ENCODE results near the gene FCAMR.

Gene FCAMR

DNA sequence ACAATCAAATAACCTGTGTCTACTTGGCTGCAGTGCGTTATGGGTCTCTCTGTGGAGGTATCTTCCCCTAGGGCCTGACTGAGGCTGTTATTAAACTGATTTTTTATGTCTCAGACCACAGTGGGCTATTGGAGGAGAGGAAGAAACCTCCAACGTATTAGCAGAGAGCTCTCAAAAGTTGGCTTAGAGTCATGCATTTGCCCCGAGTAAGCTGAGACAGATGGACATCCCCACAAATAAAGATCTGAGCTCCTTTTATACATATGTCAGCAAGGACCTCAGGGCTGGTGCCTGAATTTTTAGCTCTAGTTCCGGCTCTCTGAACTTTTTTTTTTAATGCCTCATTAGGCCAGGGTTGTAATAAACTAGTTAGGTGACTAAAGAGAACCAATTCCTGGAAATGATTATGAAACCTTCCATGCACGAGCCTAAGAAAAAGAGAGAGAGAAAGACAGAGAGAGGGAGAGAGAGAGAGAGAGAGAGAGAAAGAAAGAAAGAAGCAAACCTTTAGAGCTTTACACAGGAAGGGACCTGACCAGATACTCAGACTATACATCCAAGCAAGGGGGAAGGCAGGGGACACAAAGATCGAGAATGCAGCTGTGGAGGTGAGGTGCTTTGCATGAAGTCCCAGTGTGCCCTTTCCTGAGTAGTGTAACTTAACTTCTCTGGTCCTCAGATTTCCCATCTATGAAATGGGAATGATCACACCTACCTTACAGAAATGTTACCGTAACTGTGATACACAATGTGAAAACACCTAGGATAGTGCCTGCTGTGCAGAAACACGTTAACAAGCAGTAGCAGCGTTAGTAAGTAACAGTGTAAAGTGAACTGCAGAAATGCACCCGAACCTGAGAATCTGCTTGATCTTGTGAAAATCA, 15.6 kb downstream of the FCAMR start:
- DNase-seq: no peak

DNA sequence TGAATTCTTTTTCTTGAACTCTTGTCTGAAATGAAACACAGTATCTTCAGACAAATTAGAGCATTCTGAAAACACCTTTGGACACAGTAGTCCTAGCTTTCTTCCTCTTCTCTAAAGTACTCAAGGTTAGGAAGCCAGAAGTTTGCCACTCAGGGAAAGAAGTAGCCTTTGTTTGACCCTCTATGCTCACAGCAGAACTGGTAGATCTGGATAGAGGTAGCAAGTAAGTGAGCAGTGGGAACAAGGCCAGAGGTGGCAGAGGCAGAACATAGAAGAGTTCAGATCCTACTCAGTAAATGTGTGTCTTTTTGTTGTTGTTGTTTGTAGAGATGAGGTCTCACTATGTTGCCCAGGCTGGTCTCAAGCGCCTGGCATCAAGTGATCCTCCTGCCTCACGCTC, 16.6 kb downstream of the FCAMR start:
- no peak for DNase-seq

DNA sequence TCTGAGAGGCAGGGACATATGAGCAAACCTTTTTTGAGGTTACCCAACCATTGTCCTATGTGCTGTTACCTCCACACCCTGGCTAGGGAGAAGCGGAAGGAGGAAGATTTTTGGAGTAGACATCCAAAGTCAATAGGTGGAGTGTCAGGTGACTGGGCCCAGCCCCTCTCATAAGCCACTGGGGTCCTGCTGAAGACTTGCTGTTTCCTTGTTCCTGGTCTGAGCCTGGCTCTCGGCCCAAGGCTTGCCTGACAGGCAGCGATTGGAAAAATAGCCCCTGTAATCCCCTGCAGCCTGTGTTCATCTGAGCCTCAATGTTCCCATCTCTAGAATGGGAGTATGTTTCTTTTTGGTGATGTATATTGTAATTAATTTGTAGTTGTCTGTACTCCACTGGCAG, 17.1 kb downstream of the FCAMR start:
- no peak for DNase-seq

DNA sequence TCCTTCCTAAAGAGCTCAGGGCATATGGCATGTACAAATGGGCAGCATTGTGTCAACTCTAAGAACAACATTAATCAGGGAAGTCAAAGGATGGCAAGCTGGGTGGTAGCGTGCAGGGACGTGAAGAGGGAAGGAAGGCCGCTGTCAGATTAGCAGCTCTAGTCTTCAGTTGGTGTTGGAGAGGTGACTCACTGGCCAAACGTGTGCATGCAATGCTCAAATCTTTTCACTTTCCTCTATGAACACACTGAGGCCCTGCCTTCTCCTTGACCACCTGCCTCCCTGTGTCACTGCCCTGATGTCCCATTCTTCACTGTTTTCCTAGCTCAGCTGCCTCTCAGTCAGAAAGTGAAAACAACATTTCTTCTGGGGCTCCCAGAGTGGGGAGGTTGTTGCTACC, 18.1 kb downstream of the FCAMR start:
- no peak for DNase-seq

DNA sequence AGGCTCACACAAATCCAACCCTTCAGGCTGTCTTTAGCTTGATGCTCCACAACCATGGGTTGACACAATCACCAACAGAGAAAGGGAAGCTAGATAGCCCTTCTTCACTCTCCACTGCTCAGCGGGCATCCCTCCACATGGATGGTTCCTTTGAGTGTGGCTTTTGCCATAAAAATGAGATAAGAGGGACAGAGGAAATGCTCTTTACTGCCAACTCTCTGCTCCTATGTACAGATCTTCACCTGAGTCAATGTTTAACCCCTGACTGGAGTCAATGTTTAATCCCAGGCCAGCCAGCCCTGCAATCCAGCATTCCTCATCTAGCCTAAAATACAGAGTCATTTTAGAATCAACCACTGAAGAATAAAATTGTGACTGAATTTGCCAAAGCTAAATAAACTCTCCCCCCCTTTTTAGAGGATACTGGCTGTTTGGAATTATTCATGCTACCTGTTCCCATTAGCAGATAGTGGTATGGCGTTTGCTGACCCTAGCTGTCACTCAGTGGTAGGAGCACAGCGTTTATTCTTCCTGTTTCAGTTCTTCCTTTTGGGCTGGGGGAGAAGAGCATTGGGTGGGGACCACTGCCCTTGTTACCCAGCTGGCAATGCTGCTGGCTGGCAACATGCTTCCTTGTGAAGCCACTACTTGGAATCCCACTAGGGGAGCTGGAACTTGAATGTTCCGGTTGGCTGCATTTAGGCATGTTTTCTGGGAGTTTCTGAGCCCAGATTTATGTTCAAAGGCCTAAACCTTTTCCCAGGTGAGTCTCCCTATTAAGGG, 18.8 kb downstream of the FCAMR start:
- no peak for DNase-seq

DNA sequence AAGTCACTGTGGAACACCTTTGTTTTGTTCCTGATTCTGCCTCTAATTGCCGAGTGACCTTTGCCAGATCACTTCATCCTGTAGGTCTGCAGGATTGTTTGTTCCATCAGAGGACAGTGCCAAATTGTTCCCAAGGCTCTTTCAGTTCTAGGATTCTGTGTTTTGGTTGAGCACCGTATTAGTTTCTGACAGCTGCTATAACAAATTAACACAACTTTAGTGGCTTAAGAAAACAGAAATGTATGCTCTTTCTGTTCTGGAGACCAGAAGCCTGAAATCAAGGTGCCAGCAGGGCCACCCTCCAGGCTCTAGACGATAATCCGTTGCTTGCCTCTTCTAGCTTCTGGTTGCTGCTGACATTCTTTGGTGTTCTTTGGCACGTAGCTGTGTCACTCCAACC, 20.6 kb downstream of the FCAMR start:
- DNase-seq: no peak

DNA sequence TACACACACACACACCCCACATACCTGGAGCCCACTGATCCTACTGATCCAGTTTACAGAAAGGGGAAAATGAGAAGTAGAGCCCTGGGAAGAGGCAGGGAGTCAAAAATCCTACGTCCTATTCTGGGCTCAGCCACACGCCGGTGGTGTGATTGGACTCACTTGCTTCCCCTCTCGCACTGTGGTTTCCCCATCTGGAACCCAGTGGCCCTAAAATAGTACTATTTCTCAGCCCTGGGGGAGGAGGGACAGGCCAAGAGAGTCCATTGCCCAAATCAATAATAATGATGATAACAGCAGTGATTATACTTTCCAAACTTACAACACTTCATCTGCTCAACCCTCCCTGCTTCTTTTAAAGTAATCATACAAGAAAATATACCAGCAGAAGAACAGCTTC, 21.1 kb downstream of the FCAMR start:
- DNase-seq: no peak

DNA sequence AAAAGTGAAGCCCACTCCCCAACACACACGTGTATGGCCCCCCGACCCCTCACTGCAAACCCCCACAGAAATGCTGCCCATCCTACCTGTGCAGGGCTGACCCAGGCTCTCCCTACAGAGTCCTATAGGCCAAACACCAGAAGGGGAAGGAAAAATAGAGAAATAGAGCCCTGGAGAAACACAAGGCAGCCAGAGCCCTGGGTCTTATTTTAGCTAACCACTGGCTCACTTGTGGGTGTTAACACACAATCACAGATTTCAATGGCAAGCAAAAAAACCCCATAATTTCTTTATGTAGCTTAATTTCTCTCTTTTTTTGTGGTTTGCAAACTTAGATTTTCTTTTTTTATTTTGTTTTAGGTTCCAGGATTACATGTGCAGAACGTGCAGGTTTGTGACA, 23.0 kb downstream of the FCAMR start:
- no peak for DNase-seq

DNA sequence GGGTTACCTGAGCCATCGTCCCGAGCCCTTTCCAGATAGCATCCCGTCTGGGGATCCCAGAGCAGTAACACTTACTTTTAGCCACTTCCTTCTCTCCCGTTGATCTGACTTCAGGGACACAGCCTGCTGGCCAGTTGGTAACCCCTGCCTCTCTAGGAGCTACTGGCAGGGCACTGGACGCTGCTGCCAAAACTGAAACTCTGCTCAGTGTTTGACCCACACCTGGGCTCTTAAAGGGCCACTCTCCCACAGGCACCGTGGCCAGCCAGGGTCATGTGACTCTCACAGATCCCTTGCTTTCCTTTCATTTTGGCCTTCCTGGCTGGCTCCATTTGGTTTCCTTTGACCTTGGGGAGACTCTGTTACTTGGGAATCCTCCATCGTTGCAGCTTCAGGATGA, 24.0 kb downstream of the FCAMR start, which contains the start of gene PIGR:
Gene PIGR (minus strand): TSS at position 206 of the 400 bp plus-strand sequence. CDS start 5,935 bp downstream, outside the sequence.
- no peak for DNase-seq

DNA sequence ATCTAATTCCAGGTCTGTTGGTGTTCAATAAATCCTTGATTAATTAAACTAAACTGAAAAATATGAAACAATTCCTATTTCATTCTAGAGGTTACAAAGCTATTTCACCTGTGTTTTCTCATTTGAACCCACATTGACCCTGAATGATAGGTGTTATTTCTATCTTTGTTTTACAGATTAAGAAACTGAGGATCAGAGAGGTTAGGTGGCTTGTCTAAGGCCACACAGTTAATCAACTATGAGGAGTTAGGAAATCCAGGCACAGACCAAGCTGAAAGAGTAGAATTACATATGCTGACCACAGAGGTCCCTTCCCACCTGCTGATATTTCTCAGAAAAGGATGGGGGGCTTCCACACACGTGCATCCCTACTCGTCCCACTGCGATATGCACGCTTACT, 24.5 kb downstream of the FCAMR start:
- no peak for DNase-seq

DNA sequence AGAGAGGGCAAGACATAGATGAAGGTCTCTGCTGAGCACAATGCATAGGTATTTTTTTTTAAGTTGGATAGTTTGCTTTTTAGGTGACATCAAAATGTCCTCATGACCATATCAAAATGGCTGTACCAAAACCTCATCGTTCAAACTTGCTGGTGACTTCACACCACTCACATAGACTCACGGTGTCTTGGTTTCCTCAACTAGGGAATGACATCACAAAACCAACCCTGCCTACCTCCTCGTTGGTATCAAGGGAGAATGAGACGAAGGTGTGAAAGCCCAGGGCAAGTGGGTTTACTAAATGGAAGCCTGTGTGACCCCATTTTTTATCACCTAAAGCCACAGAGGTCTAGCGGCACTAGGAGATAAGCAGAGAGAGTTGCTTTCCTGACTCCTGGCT, 25.6 kb downstream of the FCAMR start:
- DNase-seq: no peak

DNA sequence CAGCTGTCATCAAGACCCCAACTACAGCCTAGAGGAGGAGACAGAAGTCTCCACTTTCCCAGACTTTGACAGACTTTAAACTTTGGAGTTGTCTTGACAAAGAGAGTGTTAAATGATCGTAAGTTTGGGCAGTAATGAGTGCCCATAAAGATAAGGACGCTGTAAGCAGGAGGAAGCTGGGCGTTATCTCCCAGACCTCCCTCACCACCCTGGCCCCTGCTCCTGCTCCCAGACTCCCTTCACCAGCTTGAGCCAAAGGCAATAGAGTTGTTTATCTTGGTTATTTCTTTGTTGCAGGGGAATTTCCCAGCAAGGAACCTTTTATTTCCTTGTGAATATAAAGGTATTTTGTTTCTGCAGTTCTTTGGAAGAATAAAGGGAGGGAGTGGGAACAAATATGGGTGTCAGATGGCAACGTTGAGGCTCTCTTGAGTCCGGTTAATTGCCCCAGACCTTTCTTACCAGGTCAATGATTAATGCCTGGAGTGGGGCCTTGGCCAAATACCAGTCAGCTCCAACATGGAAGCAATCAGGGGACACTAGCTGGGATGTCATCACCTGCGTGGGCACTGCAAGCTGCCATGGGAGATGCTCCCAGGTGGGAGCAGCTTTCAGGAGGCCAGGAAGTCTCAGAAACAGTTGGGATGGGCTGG, 28.4 kb downstream of the FCAMR start:
- no peak for DNase-seq

DNA sequence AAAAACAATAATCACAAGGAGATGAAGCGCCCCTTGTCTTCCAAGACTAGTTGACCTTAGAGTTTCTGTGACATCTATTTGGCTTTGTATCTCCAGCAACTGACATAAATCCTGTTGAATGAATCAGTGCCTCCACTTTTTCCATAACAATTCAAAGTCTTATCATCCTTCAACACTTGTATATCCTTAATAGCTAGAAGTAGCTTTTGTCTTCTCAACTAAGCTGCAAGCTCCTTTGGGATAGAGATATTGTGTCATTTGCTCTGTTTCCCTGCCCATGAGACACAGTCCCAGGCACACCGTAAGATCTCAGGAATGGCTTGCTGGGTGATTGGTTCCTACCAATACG, 29.7 kb downstream of the FCAMR start:
- DNase-seq: no peak

DNA sequence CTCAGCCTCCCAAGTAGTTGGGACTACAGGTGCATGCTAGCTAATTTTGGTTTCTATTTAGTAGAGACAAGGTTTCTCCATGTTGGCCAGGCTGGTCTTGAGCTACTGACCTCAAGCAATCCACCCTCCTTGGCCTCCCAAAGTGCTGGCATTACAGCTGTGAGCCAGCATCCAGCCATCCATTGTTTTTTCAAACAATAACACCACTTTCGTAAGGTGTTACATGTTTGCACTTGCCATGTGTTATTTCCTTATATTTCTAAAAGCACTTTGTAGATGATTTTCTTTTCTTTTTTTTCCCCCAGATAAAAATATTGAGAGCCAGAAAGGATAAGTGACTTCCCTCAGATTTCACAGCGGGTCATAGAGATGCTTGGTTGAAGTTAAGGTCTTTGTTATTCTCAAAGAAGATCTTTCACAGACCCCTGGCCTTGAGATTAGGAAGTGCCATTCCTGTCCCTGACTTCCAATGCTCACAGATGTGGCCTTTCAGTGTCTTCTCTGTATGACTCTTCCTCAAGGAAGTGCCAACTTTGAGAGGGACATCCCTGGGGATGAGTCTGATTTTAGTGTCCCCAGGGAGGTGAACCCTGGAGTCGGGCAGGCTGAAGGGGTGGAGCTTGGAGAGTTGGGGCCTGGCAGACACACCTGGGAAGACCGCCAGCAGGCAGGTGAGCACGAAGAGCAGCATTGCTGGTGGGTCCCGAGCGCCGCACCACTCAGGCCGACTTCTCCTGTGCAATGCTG, 30.2 kb downstream of the FCAMR start:
- no peak for DNase-seq

DNA sequence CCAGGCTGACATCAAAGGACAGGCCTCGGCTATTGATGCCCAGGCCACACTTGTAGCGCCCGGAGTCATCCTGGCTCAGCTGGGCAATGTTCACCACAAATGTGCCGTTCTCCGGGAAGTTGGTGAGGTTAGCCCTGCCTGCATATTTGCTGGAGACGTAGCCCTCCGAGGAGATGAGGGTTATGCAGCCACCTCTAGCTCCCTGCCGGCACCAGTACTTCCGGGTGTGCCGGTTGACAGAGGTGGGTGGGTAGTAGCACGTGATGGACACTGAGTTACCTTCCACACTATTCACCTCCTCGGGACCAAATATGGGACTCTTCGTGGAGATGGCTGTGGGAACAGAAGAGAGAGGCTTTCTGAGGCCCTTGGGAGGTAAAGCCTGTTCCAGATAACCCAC, 31.1 kb downstream of the FCAMR start:
- DNase-seq: no peak

DNA sequence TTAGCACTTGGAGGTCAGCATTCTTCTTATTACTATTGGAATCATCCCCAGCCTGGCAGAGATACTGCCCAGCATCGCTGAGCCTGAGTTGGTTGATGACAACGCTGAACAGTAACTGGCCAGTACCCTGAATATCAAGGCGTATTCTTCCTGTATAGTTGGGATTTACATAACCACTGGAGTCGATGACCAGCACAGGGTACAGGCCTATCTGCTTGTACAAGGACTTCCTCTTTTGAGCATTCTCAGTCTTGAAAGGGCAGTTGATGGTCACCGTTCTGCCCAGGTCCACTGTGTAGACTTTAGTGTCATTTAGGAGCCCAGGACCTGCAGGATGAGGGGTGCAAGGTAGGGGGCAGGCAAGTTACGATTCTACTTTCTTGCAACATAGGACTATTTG, 32.8 kb downstream of the FCAMR start:
- no peak for DNase-seq

DNA sequence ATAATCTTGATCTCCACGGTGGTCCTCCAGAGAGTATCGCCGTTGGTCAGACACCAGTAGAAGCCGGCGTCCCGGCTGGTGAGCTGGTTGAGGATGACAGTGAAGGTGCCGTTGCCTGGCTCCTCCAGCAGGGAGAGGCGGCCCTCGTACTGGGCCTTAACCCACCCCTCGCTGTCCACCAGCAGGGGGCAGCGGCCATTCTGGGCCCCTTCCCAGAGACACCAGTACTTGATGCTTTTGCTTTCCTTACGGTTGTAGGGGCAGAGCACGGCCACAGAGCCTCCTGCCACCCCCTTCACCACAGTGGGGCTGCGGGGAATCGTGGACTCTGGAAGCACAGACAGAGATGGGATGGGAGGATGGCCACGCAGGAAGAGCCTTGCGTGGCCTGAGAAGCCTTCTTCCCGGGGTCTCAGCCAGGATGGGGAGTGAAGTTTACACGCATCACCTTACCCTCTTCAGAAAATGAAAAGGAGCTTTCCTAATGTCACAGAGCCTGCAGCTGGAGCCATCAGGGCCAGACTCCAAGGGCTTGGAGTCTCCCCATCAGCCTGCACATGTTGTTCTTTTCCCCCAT, 34.7 kb downstream of the FCAMR start:
- no peak for DNase-seq

DNA sequence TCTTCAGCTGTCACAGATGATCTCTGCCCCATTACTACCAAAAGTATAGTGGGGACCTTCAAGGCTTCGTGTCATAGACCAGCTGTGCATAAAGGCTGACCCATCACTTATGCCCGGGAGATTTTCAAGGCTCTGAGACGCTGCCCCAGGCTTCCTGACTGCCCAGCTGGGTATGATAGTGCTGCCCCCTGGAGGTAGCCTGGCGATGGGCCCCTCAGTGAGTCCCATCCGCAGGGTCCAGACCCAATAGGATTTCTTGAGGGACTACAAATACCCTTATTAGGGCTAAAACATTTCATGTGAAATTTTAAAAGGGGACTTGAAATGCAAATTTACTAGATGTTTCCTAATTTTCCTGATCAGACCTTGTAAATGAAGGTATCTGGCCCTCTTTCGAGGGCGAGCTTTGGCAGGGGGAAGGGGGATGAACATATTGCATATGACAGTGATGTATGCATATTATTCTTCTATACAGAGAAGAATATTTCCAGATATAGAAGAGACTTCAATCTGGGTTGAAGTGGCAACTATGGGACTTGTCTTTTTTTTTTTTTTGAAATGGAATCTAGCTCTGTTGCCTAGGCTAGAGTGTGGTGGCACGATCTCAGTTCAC, 36.8 kb downstream of the FCAMR start:
- DNase-seq: no peak

DNA sequence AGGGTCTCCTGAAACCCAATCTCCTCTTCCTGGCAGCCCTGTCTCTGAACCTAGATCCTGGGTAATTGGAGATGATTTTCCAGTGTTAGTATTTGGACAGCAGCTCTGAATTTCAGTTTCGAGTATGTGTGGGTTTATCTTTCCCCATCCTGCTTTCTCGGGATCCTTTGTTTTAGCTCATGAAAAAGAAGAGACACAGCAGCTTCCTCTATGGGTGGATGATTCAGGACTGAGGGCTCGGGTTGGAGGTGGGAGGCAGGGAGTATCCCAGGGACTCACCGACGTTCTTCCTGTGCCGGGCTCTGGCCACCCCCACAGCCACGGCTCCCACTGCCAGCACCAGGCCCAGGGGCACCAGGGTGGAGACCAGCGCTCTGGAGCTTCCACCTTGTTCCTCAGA, 38.1 kb downstream of the FCAMR start:
- DNase-seq: no peak

DNA sequence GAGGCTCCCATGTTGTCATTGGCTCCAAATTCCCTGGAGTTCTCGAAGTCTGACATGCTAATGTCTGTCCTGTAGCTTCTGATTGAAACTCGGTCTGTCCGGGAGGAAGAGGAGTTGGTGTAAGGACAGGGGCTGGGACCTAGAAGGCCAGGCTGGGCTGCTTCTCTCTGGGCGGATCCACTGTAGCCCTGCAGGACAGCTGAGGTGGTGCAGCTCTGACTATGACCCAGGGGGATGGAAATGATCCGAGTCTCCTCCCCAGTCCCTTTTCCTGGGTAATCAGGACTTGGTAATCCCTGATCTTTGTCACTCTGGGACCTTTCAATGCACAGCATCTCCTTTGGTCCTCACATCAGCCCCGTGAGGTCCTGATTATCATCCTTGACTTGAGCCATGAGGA, 38.6 kb downstream of the FCAMR start:
- DNase-seq: no peak

DNA sequence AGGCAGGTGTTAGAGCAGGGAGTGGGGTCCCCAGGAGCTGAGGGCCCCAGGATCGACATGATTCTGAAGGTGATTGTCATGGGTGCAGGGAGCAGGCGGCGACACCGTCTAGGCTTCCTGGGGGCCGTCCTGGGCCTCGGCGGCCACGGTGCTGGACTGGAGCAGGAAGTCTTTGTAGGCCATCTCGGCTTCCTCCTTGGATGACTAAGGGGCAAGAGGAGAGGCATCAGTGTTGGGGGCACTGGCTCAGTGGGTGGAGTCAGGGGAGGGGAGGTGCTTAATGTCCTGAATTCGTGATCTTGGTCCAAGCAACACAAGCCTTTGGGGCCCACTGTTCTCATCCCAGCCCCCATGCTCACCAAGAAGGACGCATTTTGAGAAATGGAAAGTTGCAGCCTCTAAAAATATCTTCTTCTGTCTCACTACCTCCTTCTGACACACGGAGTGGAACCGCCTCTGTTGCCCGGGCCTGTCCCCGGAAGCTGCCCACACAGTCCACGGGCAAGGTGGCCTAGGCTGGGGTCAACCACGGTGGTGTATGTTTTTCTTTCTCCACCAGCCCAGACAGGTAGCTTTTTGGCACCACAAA, 40.0 kb downstream of the FCAMR start:
- DNase-seq: no peak

DNA sequence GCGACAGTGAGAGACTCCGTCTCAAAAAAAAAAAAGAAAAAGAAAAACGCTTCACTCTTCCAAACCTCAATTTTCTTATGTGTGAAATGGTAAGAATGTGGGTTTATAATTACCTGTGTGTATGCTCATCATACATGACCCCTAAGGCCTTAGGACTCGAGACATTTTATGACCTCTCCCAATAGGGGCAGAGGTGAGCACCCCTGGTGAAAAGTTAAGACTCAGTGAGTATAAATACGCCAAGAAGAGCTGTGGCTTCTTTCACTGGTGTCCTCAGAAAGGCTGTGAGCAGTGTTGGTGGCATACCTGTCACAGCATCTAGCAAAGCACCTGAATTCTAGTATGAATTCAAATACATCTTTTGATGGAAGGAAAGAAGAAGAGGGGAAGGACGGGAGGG, 40.7 kb downstream of the FCAMR start:
- DNase-seq: no peak
